Measurements from ENCODE around the gene CPN1.

CPN1 gene

GRCh38 chr10:99995713-99996112, 86.0 kb downstream of the CPN1 start:
- DNase-seq (ENCODE audit: low spot score) = no peak

GRCh38 chr10:99995269-99995668, 86.4 kb downstream of the CPN1 start:
- no peak for DNase-seq (ENCODE audit: low spot score)

GRCh38 chr10:99994801-99995200, 86.9 kb downstream of the CPN1 start:
- no peak for DNase-seq (ENCODE audit: low spot score)

DNA sequence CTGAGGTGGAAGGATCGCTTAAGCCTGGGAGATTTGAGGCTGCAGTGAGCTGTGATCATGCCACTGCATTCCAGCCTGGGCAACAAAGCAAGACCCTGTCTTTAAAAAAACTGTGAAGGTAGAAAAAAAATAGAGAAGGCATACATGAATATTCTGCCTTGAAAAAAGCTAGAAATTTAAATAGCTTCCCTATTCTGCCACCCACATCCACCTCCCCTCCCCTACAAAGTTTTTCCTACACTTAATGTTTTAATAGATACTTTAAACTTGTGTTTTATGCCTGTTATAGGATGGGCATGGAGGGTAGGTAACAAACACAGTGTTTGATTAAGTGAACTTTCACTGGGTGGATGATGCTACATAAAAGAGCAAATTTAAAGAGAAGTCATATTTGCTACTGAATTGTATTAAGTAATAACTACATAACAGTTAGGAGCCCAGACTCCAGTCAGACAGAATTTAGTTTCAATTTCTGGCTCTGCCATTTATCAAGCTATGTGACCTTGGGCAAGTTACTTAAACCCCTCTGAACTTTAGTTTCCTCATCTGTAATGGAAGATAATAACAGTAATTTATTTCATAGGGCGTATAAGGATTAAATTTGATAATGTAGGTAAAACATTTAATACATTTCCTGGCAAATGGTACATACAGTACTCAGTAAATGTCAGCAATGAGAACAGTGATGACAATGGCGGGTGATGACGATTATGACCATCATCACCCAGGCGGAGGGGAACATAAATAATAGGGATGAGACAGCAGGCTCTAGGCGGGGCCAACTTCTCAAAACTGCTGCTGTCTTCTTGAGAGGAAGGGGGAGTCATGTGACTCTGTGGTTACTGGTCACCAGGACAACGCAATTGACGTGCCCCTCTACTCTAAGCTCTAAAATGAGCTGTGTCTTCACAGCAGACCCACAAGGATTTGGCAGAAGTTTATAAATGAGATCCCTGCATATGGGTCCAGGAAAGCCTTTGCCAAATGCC, 87.7 kb downstream of the CPN1 start:
- DNase-seq (ENCODE audit: low spot score) = no peak
